Muscle of back (tissue), 11 donors: ENCODE data around the gene MRPL42. TPM values are rescaled to one million over a fixed set of nuclear protein-coding genes. Genes with fewer than 3 reads are reported as not detected.
A peak's percentile ranks its signal among the peaks of the same experiment; 100 is the strongest.
"Not testable (repeated sequence)": the region's sequence is repeated elsewhere in the genome, so short reads cannot be mapped to it uniquely, and the experiment has no call there.

Experiments used
- DNase-seq, 3 donors: peaks; one replicate each; pipeline versions ENCODE4 v3.0.0 to v3.0.0-alpha.2; 2013
- polyA plus RNA-seq, 10 donors: library from polyadenylated mRNA; unstranded; fragments of 120-200 nt; gene quantifications; one replicate each; pipeline ENCODE4 v1.2.1, GENCODE V29; 2013; ENCODE audit not compliant: insufficient read length in 10 of 10

MRPL42 gene
- polyA plus RNA-seq, 10 donors, result 34.8 to 45.6 (median 39.3) TPM

GRCh38 chr12:93494096-93494495 is 26.8 kb downstream of the MRPL42 start:
- no peak for DNase-seq

GRCh38 chr12:93497456-93497855 is 30.1 kb downstream of the MRPL42 start:
- no peak for DNase-seq

- not testable (repeated sequence) for DNase-seq
Measured at GRCh38 chr12:93498813-93499212, 31.5 kb downstream of the MRPL42 start.

DNA sequence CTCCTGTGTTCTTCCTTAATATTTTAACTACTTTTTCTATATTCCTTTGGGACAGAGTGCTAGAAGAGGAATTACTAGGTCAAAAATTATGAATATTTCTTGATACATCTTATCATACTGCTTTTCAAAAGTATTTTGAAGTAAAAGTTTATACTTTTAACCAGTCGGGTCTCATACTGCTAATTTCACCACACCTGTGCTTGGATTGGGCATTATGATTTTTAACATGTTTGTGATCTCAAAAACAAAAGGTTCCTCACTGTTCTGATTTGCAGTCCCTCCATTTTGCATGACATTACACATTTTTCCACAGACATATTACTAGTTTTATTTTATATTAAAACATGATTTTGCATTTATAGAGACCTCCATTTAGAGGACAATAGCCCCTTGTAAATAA is 32.9 kb downstream of the MRPL42 start:
- no peak for DNase-seq

DNA sequence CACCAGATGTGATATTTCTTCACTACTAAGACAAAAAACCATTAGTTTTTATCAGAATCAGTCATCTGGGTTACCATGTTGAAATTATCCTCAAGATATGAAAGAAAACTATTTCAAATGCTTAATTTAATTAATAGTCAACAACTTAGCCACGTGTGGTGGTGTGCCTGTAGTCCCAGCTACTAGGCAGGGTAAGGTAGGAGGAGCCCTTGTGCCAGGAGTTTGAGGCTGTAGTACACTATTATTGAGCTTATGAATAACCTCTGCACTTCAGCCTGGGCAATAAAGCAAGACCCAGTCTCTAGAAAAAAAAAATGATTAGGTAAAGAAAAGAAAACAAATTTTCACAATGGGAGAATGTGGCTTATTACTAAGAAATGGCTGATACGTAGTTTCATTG is 33.4 kb downstream of the MRPL42 start:
- no peak for DNase-seq

GRCh38 chr12:93502802-93503623 is 35.7 kb downstream of the MRPL42 start:
- DNase-seq, result peak; percentile 28 to 51 (median 44)

GRCh38 chr12:93507165-93507564 is 39.9 kb downstream of the MRPL42 start:
- no peak for DNase-seq

- DNase-seq, result no peak
Measured at GRCh38 chr12:93509506-93509905, 42.2 kb downstream of the MRPL42 start.

- DNase-seq, result peak; percentile 11 to 59 (median 52)
Measured at GRCh38 chr12:93514853-93515252, 47.5 kb downstream of the MRPL42 start.

- DNase-seq, result no peak
Measured at GRCh38 chr12:93518725-93519124, 51.4 kb downstream of the MRPL42 start.

GRCh38 chr12:93519859-93520258 is 52.5 kb downstream of the MRPL42 start:
- no peak for DNase-seq

DNA sequence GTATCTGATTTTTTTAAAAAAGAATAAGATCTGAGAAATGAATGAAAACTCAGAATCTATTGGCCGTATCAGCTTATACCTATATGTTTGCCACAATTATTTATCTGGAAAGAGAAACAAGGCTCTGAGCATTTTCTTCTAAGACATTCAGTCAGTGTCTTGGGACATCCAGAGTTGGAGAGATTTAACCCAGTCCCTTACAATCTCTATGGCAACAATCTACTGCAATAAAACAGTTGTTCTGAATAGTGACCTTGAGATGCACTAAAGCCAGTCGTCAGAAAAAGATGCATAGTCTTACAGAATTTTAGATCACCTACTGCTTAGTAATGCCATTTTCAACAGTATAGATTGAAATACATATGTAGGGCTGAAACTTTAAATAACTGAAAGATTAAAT is 53.1 kb downstream of the MRPL42 start:
- peak in 1 of 3 donors; percentile 21 for DNase-seq

- peak in 2 of 3 donors; percentile 11 for DNase-seq
Measured at GRCh38 chr12:93521225-93522080, 54.1 kb downstream of the MRPL42 start.

DNA sequence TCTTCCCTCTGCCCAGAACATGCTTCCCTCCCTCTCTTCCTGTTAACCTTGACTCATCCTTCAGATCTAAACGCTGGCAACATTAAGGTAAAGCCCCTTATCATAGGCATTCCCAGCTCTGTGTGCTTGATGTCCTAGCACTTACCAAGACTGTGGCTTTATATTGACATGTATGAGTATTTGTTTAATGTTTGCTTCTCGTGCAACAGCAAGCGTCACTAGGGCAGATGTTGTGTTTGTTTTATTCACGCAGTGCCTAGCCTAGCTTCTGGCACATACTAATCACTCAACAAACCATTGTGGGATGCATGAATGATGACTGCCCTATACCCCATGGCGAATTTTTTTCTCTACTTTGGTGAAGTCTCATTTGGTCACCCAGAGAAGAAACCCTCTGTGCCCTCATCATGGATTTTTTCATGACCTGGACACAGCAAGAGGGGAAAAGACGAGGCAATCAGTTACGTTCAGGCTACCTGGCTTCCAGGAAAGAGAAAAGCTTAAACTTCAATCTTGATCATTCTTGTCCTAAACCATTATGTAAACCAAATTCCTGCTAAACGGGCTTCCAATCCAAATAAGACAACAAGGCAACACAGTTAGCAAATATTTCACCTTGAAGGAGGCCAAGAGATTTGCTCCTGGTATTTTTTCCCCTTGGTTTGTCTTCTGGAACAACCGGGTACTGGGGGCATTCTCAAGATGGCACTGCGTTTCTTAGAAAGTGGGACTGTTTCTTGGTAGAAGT is 57.2 kb downstream of the MRPL42 start:
- no peak for DNase-seq

- peak in 1 of 3 donors; percentile 68 for DNase-seq
Measured at GRCh38 chr12:93526786-93527428, 59.6 kb downstream of the MRPL42 start.

- no peak for DNase-seq
Measured at GRCh38 chr12:93530358-93530757, 63.0 kb downstream of the MRPL42 start.

GRCh38 chr12:93533310-93533709 is 66.0 kb downstream of the MRPL42 start:
- DNase-seq, result no peak

DNA sequence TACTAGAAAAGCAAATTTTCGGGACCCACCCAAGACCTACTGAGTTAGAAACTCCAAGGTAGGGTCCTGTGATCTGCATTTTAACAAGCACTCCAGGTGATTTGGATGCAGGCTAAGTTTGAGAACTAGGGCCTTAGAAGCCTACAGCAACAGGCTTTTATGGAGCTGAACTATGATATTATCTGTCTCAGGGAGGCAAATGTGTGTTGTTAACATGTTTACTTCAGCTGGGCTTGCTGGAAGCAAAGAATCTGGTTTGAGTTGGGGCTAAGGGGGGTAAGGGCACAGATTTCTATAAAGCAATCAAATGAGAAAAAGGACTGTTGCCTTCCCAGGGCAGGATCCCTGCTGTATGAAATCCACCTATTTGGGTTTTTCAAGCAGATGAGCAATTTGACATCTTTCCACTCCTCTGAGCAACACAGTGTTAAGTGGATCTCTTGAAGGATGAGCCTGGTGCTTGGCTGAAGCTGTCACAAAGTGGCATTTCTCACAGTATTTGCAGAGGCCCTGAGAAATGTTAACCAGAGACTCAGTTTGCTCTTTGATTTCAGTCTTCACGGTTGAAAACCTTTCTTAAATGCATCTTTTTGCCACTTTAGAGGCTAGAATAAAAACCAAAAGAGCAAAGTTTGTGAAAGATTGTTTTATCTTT is 68.9 kb downstream of the MRPL42 start:
- no peak for DNase-seq

- peak in 2 of 3 donors; percentile 15 to 40 for DNase-seq
Measured at GRCh38 chr12:93536766-93537488, 69.6 kb downstream of the MRPL42 start.

DNA sequence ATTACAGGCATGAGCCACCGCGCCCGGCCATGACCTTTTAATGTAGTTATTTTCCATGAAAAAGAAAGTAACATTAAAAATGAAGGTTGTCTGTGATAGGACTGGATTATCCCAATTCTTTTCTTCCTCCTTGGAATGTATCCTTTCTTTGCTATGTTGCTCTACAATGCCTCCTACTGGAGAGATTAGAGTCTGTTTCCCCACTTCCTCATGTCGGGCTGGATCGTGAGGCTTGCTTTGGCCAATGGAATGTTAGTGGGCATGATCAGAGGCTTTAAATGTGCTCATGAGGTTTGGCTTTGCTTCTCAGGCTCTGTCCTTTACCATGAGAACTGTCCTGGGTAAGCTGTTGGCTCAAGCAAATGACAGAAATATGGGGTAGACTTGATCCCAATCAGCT is 70.5 kb downstream of the MRPL42 start:
- no peak for DNase-seq
